GM12801 (cell line): ENCODE measurements around the gene CCL25.

ENCODE experiments used
- CTCF ChIP-seq: IDR thresholded peaks from one replicate; pipeline ENCODE4 v1.5.1; 2011; ENCODE audit warnings: control low read depth; ENCODE audit not compliant: insufficient read length; ENCODE audit errors: extremely low read depth

CCL25 gene

GRCh38 chr19:8088752-8089663 lies 36.4 kb downstream of the CCL25 start:
- TF ChIP-seq CTCF = no peak

GRCh38 chr19:8089664-8090601 lies 37.4 kb downstream of the CCL25 start:
- TF ChIP-seq CTCF = no peak

- no peak for TF ChIP-seq CTCF
Observed at GRCh38 chr19:8090950-8091349, 38.4 kb downstream of the CCL25 start.

- TF ChIP-seq CTCF = no peak
Observed at GRCh38 chr19:8093740-8094139, 41.2 kb downstream of the CCL25 start.

- TF ChIP-seq CTCF = no peak
Observed at GRCh38 chr19:8094336-8094735, 41.8 kb downstream of the CCL25 start.

GRCh38 chr19:8095354-8095886 lies 42.9 kb downstream of the CCL25 start:
- no peak for TF ChIP-seq CTCF

- no peak for TF ChIP-seq CTCF
Observed at GRCh38 chr19:8096071-8096470, 43.5 kb downstream of the CCL25 start.
